ENCODE results near the gene UBE2QL1. TPM values are rescaled to one million over a fixed set of nuclear protein-coding genes. Genes with fewer than 3 reads are reported as not detected.

Gene UBE2QL1
- total RNA-seq, 1 experiment from 2014 or later = not detected

GRCh38 chr5:6495433-6496206 lies 47.0 kb downstream of the UBE2QL1 start:
- ATAC-seq (no peak), DNase-seq (ENCODE audit: low read depth, low spot score) (no peak)
- ChIA-PET CTCF (no interaction called here), RAD21 (ENCODE audit: low non-redundant PET in 1 of 2, low total read pairs in 2 of 2, uncharacterized antibody in 2 of 2, unreplicated experiment in 2 of 2) (no interaction called here), POLR2A (no interaction called here)
- H3K27me3 ChIP-seq (ENCODE audit: insufficient read depth, low read length) = peaks cover 52% of the 10 kb centered on the region
- no peaks in the 10 kb centered on the region for H4K20me1 ChIP-seq (ENCODE audit: insufficient read depth)
- H3K4me1 ChIP-seq (ENCODE audit: control insufficient read depth in 1 of 2, insufficient read depth in 2 of 2, low read length in 2 of 2) = no peaks in the 10 kb centered on the region
- no peak overlapping the region for H2AFZ ChIP-seq (ENCODE audit: low read depth, low read length, poor library complexity, severe bottlenecking)
- H3K79me2 ChIP-seq (ENCODE audit: insufficient read depth, low read length) = no peaks in the 10 kb centered on the region
- TF ChIP-seq ATF3 (IDR thresholded peaks at IDR 0.05) = no peak
- no peak for TF ChIP-seq EGR1 (IDR thresholded peaks at IDR 0.05; ENCODE audit: low read depth)
- TF ChIP-seq EZH2phosphoT487 (IDR thresholded peaks at IDR 0.05; ENCODE audit: borderline replicate concordance) = no peak
- no peak for TF ChIP-seq POLR2AphosphoS5 (IDR thresholded peaks at IDR 0.05; ENCODE audit: low read depth, low read length)
- no peak for TF ChIP-seq ZNF274 (IDR thresholded peaks at IDR 0.05; ENCODE audit: low read depth, low read length)
- TF ChIP-seq ZBTB33 (IDR thresholded peaks at IDR 0.05; ENCODE audit: extremely low read depth, insufficient replicate concordance, low read length) = no peak
- TF ChIP-seq POLR2A (IDR thresholded peaks at IDR 0.05; ENCODE audit: borderline replicate concordance, extremely low read depth, insufficient read depth, insufficient read length) = no peak
- no peak for TF ChIP-seq FOSL1 (IDR thresholded peaks at IDR 0.05; ENCODE audit: low read depth)
- no peak for TF ChIP-seq CBX3 (IDR thresholded peaks at IDR 0.05; ENCODE audit: low read depth)
- TF ChIP-seq ZFX (IDR thresholded peaks at IDR 0.05) = no peak
- TF ChIP-seq ELF1 (IDR thresholded peaks at IDR 0.05; ENCODE audit: borderline replicate concordance, low read depth) = no peak
- no peak for TF ChIP-seq RAD21 (IDR thresholded peaks at IDR 0.05; ENCODE audit: low read depth)
- no peak for TF ChIP-seq TCF7L2 (IDR thresholded peaks at IDR 0.05; ENCODE audit: borderline replicate concordance, extremely low read depth, insufficient read depth, insufficient read length)
- TF ChIP-seq REST (IDR thresholded peaks at IDR 0.05; ENCODE audit: low read depth) = no peak
- TF ChIP-seq EZH2 (IDR thresholded peaks at IDR 0.05) = no peak
- no peak for TF ChIP-seq SIN3A (IDR thresholded peaks at IDR 0.05; ENCODE audit: low read depth)
- no peak for TF ChIP-seq CEBPB (IDR thresholded peaks at IDR 0.05; ENCODE audit: low read depth)
- no peak overlapping the region for H3K4me2 ChIP-seq (ENCODE audit: low read length)
- no peak overlapping the region for H3K4me3 ChIP-seq (replicated peaks in 1 of 2; ENCODE audit: low read depth in 1 of 2, low read length in 2 of 2)
- no peak overlapping the region for H3K9ac ChIP-seq (ENCODE audit: low read length)
- no peak overlapping the region for H3K27ac ChIP-seq (ENCODE audit: low read depth, low read length)
- no TSS peak for BruUV-seq (replicated peaks)
- H3K9me3 ChIP-seq (ENCODE audit: control insufficient read depth in 1 of 2, insufficient read depth in 1 of 2, low read depth in 1 of 2, low read length in 2 of 2) = no peaks in the 10 kb centered on the region
- H3K9me2 ChIP-seq (ENCODE audit: insufficient read depth) = no peaks in the 10 kb centered on the region
- no peaks in the 10 kb centered on the region for H3K36me3 ChIP-seq (ENCODE audit: control insufficient read depth in 1 of 2, insufficient read depth in 2 of 2, low read length in 2 of 2)
- intact Hi-C loops (cut with micrococcal nuclease) = no loop called here

Data from HCT116 (cell line).